HepG2 (cell line): Measurements from ENCODE around the gene BRCA1. TPM values are rescaled to one million over a fixed set of nuclear protein-coding genes. Genes with fewer than 3 reads are reported as not detected.

Experiments used
- ATAC-seq: fragments of 200-7000 bp; cut with Tn5 transposase; 3 replicates; pipeline ENCODE4 v1.9.1; 2020; ENCODE audit warnings: mild to moderate bottlenecking, moderate library complexity
- BruUV-seq: library from RNA; stranded (reverse); fragments of 400-500 nt; replicated peaks from 2 replicates; lab custom pipeline; 2021; lab: Mats Ljungman, UMichigan
- CTCF ChIA-PET: fragments of 300-600 bp; formaldehyde crosslinking; extraction: SDS; loops from one replicate; lab custom pipeline; 2021; ENCODE audit warnings: low total read pairs, inconsistent platforms, low intra/inter-chr PET ratio; lab: Yijun Ruan, JAX
- POLR2A ChIA-PET: fragments of 350-600 bp; sonication (Branson Sonifier 250); formaldehyde crosslinking; loops from one replicate; lab custom pipeline; 2020; ENCODE audit warnings: antibody characterized with exemption, inconsistent platforms; lab: Yijun Ruan, JAX
- DNase-seq: peaks from one replicate; pipeline ENCODE4 v3.0.0-alpha.2; 2015; ENCODE audit warnings: low spot score
- FAIRE-seq: peaks from 3 replicates; lab custom pipeline; 2011; peaks lifted over from hg19 to GRCh38; lab: Jason Lieb, UNC
- H2AFZ ChIP-seq: one replicate; pipeline ENCODE4 v1.6.1; 2011; ENCODE audit warnings: low read length, inconsistent platforms
- H3K27ac ChIP-seq: fragments of 300-600 bp; 3 replicates; pipeline ENCODE4 v1.8.0; 2011; ENCODE audit warnings: mixed run types, mild to moderate bottlenecking, mixed read lengths, low read length, inconsistent platforms; ENCODE audit not compliant: insufficient read depth; ENCODE audit errors: extremely low read length
- H3K27me3 ChIP-seq, 2 experiments: fragments of 200-600 bp in 1 of 2; 2 replicates in 1 of 2; 3 replicates in 1 of 2; pipeline versions ENCODE4 v1.6.0 to v1.8.0; 2011; ENCODE audit warnings: low read length in 2 of 2, mild to moderate bottlenecking in 2 of 2, moderate library complexity in 2 of 2, inconsistent platforms in 1 of 2; ENCODE audit not compliant: insufficient read depth in 2 of 2, control insufficient read depth in 1 of 2
- H3K36me3 ChIP-seq, 2 experiments: fragments of 200-600 bp in 1 of 2; replicated peaks in 1 of 2; 2 replicates in 1 of 2; 3 replicates in 1 of 2; pipeline versions ENCODE4 v1.5.1 to v1.8.0; 2011; ENCODE audit warnings: low read length in 2 of 2, inconsistent platforms in 1 of 2; ENCODE audit not compliant: insufficient read depth in 2 of 2, control insufficient read depth in 1 of 2
- H3K4me1 ChIP-seq: 2 replicates; pipeline ENCODE4 v1.5.1; 2012; ENCODE audit warnings: low read length, inconsistent platforms; ENCODE audit not compliant: insufficient read depth
- H3K4me2 ChIP-seq: 2 replicates; pipeline ENCODE4 v1.6.0; 2011; ENCODE audit warnings: low read depth, low read length, inconsistent platforms
- H3K4me3 ChIP-seq, 3 experiments: fragments of 200-600 bp in 1 of 3; sonication (generic), shearing (Covaris generic) in 1 of 3; replicated peaks in 1 of 3; 2 replicates each; pipeline ENCODE4 v1.5.1; 2011 to 2016; ENCODE audit warnings: low read length in 3 of 3, inconsistent platforms in 2 of 3, low read depth in 2 of 3, mild to moderate bottlenecking in 2 of 3, control low read depth in 1 of 3, mixed read lengths in 1 of 3; ENCODE audit not compliant: insufficient read depth in 1 of 3
- H3K79me2 ChIP-seq: one replicate; pipeline ENCODE4 v1.6.1; 2011; ENCODE audit warnings: low read length, inconsistent platforms; ENCODE audit not compliant: insufficient read depth
- H3K9ac ChIP-seq: 2 replicates; pipeline ENCODE4 v1.6.0; 2011; ENCODE audit warnings: mild to moderate bottlenecking, low read depth, low read length, inconsistent platforms; ENCODE audit not compliant: insufficient read depth
- H3K9me3 ChIP-seq: 2 replicates; pipeline ENCODE4 v1.5.1; 2012; ENCODE audit warnings: mild to moderate bottlenecking, low read length
- H4K20me1 ChIP-seq: 2 replicates; pipeline ENCODE4 v1.6.0; 2011; ENCODE audit warnings: inconsistent platforms, mild to moderate bottlenecking, low read length, moderate library complexity; ENCODE audit not compliant: insufficient read depth
- AGO2 ChIP-seq: fragments of 200-400 bp; formaldehyde crosslinking; optimal IDR thresholded peaks from 2 replicates; pipeline ENCODE3; 2017; ENCODE audit warnings: mild to moderate bottlenecking, low read depth, low read length, moderate library complexity
- CBX2 ChIP-seq, 2 experiments: fragments of 200-600 bp in 1 of 2; sonication (generic); formaldehyde crosslinking in 1 of 2; IDR thresholded peaks; 2 replicates each; pipeline versions ENCODE4 v1.7.0 to v1.8.1; 2018 to 2022; ENCODE audit warnings: low read depth in 2 of 2, low read length in 1 of 2, mild to moderate bottlenecking in 1 of 2, missing genetic modification reagents in 1 of 2
- MEF2D ChIP-seq: sonication (generic); formaldehyde crosslinking; IDR thresholded peaks from 2 replicates; pipeline ENCODE4 v1.5.1; 2020; ENCODE audit warnings: mild to moderate bottlenecking, missing genetic modification reagents
- NCOA1 ChIP-seq: sonication (generic); formaldehyde crosslinking; IDR thresholded peaks from 2 replicates; pipeline ENCODE4 v1.9.0; 2021; ENCODE audit warnings: missing genetic modification reagents
- REXO4 ChIP-seq: sonication (generic); formaldehyde crosslinking; IDR thresholded peaks from 2 replicates; pipeline ENCODE4 v1.8.0; 2022; ENCODE audit warnings: missing genetic modification reagents, mild to moderate bottlenecking, borderline replicate concordance
- RFX1 ChIP-seq: fragments of 450-650 bp; IDR thresholded peaks from 2 replicates; pipeline ENCODE4 v1.6.1; 2017
- RNF219 ChIP-seq: sonication (generic); formaldehyde crosslinking; IDR thresholded peaks from 2 replicates; pipeline ENCODE4 v1.5.0; 2020; ENCODE audit warnings: mild to moderate bottlenecking, missing genetic modification reagents
- RXRB ChIP-seq: IDR thresholded peaks from 2 replicates; pipeline ENCODE4 v1.6.1; 2016; ENCODE audit warnings: borderline replicate concordance, missing genetic modification reagents, missing compliant biosample characterization
- SP2 ChIP-seq: sonication (generic); formaldehyde crosslinking; IDR thresholded peaks from 2 replicates; pipeline ENCODE4 v1.5.1; 2020; ENCODE audit warnings: mild to moderate bottlenecking, missing genetic modification reagents
- ZNF251 ChIP-seq: sonication (generic); formaldehyde crosslinking; IDR thresholded peaks from 2 replicates; pipeline ENCODE4 v1.9.0; 2021; ENCODE audit warnings: mild to moderate bottlenecking, missing genetic modification reagents
- ZSCAN21 ChIP-seq: sonication (generic); formaldehyde crosslinking; IDR thresholded peaks from 2 replicates; pipeline ENCODE4 v1.8.0; 2022; ENCODE audit warnings: mild to moderate bottlenecking, missing genetic modification reagents, moderate library complexity, borderline replicate concordance
- WGBS: methylation state at CpG from one replicate; pipeline ENCODE4 v1.1.6; 2017; ENCODE audit warnings: low lambda C conversion rate; 5-methylcytosine and 5-hydroxymethylcytosine counted together
- in situ Hi-C: cut with HindIII; loops from 2 replicates; pipeline ENCODE4 v1.10.0; 2017; ENCODE audit warnings: low pct_unique_long_range_greater_than_20kb; ENCODE audit not compliant: extremely low pct_ligation_motif_present
- intact Hi-C: fragments of 100-400 bp; cut with micrococcal nuclease; formaldehyde crosslinking; loops from one replicate; pipeline ENCODE4 v1.10.0; 2022; ENCODE audit not compliant: unreplicated experiment
- polyA plus RNA-seq, 8 experiments: library from polyadenylated mRNA; depleted of rRNA in 3 of 8; stranded (reverse) in 7 of 8; unstranded in 1 of 8; fragments of >200 nt; fragmentation: Illumina TruSeq in 4 of 8; extraction: Trizol in 4 of 8; gene quantifications; 2 replicates each; pipeline versions ENCODE4 v1.2.1 to v1.2.3, GENCODE V29; 2011 to 2016; ENCODE audit warnings: low read depth in 4 of 8, missing spikeins in 1 of 8, mixed read lengths in 1 of 8; ENCODE audit not compliant: insufficient read depth in 1 of 8
- total RNA-seq, 5 experiments: library from RNA; depleted of rRNA; stranded (reverse); fragments of >200 nt; fragmentation: Illumina TruSeq; extraction: Trizol; gene quantifications; 2 replicates each; pipeline ENCODE4 v1.2.3, GENCODE V29; 2016; ENCODE audit warnings: low read depth in 1 of 5
- TF ChIP-seq, protein P1 (sequence below): fragments of 450-650 bp; IDR thresholded peaks from 2 replicates; pipeline ENCODE4 v1.6.1; 2017
- TF ChIP-seq, protein P2 (sequence below): sonication (generic); formaldehyde crosslinking; IDR thresholded peaks from 2 replicates; pipeline ENCODE4 v1.9.0; 2021; ENCODE audit warnings: missing genetic modification reagents, mild to moderate bottlenecking, borderline replicate concordance
- TF ChIP-seq, protein P3 (sequence below): sonication (generic); formaldehyde crosslinking; IDR thresholded peaks from 2 replicates; pipeline ENCODE4 v1.5.1; 2020; ENCODE audit warnings: mild to moderate bottlenecking, missing genetic modification reagents, borderline replicate concordance
- TF ChIP-seq, protein P4 (sequence below): sonication (generic); formaldehyde crosslinking; IDR thresholded peaks from 2 replicates; pipeline ENCODE4 v1.4.0; 2020; ENCODE audit warnings: missing genetic modification reagents

BRCA1 gene
- total and polyA plus RNA-seq, 2 of the 13 experiments (the other 11 are each of a cell fraction or from before 2014, with no cell fraction given) = 13.3 to 37.5 TPM

DNA sequence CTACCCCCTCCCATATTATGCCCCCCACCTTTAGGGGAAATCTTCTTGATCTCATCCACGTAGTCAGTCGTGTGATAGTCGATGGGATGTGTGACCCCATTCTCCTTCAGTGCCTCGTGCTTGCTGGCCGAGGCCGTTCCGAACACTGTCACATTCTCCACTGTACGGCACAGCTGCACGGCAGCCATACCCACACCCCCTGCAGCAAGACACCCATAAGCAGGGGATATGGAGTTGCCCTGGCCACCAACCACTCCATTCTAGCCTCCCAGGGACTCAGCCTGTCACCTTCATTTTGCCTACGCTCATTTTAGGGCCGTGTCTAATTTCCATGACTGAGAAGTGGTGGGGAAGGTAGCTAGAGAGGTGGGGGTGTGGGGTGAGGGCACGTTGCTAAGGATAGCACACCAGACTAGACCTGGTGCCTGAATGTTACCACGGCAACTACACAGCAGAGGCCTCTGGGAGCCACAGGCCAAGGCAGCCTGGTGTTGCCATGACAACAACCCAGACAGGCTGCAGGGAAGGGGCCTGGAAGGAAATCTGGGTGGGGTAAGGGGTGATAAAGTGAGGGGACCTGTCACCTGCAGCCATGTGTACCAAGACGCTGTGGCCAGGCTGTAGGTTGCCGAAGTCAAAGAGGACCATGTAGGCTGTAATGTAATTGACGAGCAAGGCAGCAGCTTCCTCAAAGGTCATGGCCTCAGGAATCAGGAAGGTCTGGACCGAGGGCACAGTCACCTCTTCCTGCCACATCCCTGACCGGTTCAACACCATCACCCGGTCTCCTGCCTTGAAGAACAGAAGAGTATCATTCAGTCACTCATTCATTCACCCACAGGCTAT, 106.9 kb downstream of the BRCA1 start:
- WGBS = 97% methylated on average over 17 of the region's 19 CpGs
- no peak for ATAC-seq
- CTCF ChIA-PET = no interaction called here
- H3K4me3 ChIP-seq = no peak overlapping the region
- H3K9me3 ChIP-seq = no peaks in the 10 kb centered on the region
- no peak for DNase-seq
- H2AFZ ChIP-seq = no peak overlapping the region
- H3K4me1 ChIP-seq = peaks cover 62% of the 10 kb centered on the region
- H3K9ac ChIP-seq = no peak overlapping the region
- intact Hi-C loops (no loop called here), in situ Hi-C loops (no loop called here)
- no peak for FAIRE-seq
- H3K27me3 ChIP-seq = no peaks in the 10 kb centered on the region; a peak in 1 of 5 replicates
- POLR2A ChIA-PET = interaction anchor here (0.6 to 4.5 kb wide), 3 partner anchors 7 to 630 kb away, joined by 3 to 55 read pairs (median 7); partner anchors contain the start of genes RPL27 and STAT3
- H3K4me2 ChIP-seq = no peak overlapping the region
- H3K27ac ChIP-seq = no peak overlapping the region
- no TSS peak for BruUV-seq
- H4K20me1 ChIP-seq = no peaks in the 10 kb centered on the region
- H3K36me3 ChIP-seq = peaks cover 30 to 63% of the 10 kb centered on the region in 2 experiments
- H3K79me2 ChIP-seq = peaks cover 26% of the 10 kb centered on the region
- no peak for TF ChIP-seq RXRB (CRISPR knock-in tag)
- TF ChIP-seq AGO2 = peak; percentile 33
- TF ChIP-seq RFX1 = peak; percentile 81
- TF ChIP-seq MEF2D (CRISPR knock-in tag) = no peak
- TF ChIP-seq REXO4 (CRISPR knock-in tag) = no peak
- TF ChIP-seq NCOA1 = no peak
- TF ChIP-seq ZSCAN21 (CRISPR knock-in tag) = no peak
- TF ChIP-seq, protein P1, sequence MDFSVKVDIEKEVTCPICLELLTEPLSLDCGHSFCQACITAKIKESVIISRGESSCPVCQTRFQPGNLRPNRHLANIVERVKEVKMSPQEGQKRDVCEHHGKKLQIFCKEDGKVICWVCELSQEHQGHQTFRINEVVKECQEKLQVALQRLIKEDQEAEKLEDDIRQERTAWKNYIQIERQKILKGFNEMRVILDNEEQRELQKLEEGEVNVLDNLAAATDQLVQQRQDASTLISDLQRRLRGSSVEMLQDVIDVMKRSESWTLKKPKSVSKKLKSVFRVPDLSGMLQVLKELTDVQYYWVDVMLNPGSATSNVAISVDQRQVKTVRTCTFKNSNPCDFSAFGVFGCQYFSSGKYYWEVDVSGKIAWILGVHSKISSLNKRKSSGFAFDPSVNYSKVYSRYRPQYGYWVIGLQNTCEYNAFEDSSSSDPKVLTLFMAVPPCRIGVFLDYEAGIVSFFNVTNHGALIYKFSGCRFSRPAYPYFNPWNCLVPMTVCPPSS = no peak
- TF ChIP-seq RNF219 (CRISPR knock-in tag) = no peak
- TF ChIP-seq, protein P2, sequence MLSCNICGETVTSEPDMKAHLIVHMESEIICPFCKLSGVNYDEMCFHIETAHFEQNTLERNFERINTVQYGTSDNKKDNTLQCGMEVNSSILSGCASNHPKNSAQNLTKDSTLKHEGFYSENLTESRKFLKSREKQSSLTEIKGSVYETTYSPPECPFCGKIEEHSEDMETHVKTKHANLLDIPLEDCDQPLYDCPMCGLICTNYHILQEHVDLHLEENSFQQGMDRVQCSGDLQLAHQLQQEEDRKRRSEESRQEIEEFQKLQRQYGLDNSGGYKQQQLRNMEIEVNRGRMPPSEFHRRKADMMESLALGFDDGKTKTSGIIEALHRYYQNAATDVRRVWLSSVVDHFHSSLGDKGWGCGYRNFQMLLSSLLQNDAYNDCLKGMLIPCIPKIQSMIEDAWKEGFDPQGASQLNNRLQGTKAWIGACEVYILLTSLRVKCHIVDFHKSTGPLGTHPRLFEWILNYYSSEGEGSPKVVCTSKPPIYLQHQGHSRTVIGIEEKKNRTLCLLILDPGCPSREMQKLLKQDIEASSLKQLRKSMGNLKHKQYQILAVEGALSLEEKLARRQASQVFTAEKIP = no peak
- no peak for TF ChIP-seq ZNF251 (CRISPR knock-in tag)
- TF ChIP-seq, protein P3, sequence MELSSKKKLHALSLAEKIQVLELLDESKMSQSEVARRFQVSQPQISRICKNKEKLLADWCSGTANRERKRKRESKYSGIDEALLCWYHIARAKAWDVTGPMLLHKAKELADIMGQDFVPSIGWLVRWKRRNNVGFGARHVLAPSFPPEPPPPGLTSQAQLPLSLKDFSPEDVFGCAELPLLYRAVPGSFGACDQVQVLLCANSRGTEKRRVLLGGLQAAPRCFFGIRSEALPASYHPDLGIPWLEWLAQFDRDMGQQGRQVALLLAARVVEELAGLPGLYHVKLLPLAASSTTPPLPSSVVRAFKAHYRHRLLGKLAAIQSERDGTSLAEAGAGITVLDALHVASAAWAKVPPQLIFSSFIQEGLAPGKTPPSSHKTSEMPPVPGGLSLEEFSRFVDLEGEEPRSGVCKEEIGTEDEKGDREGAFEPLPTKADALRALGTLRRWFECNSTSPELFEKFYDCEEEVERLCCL = no peak
- TF ChIP-seq SP2 = no peak
- TF ChIP-seq, protein P4, sequence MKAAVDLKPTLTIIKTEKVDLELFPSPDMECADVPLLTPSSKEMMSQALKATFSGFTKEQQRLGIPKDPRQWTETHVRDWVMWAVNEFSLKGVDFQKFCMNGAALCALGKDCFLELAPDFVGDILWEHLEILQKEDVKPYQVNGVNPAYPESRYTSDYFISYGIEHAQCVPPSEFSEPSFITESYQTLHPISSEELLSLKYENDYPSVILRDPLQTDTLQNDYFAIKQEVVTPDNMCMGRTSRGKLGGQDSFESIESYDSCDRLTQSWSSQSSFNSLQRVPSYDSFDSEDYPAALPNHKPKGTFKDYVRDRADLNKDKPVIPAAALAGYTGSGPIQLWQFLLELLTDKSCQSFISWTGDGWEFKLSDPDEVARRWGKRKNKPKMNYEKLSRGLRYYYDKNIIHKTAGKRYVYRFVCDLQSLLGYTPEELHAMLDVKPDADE (CRISPR knock-in tag) = no peak
- TF ChIP-seq CBX2 (IDR thresholded peaks at IDR 0.05; ENCODE audit: low read depth, low read length) = no peak
- no peak for TF ChIP-seq CBX2 (CRISPR knock-in tag; IDR thresholded peaks at IDR 0.05; ENCODE audit: low read depth)
